PC-3 (cell line): Measurements from ENCODE around the gene RSPRY1. TPM values are rescaled to one million over a fixed set of nuclear protein-coding genes. Genes with fewer than 3 reads are reported as not detected.

ENCODE experiments used
- ATAC-seq: fragments of 200-7000 bp; cut with Tn5 transposase; 2 replicates; pipeline ENCODE4 v1.9.1; 2020; ENCODE audit warnings: mild to moderate bottlenecking, moderate library complexity
- BruUV-seq: library from RNA; stranded (reverse); fragments of 400-500 nt; replicated peaks from 2 replicates; lab custom pipeline; 2021; lab: Mats Ljungman, UMichigan
- CTCF ChIA-PET: fragments of 300-600 bp; sonication (Branson Sonifier 250); formaldehyde crosslinking; loops from one replicate; lab custom pipeline; 2022; ENCODE audit warnings: antibody characterized with exemption; lab: Charles Lee
- POLR2A ChIA-PET: fragments of 300-600 bp; sonication (Branson Sonifier 250); formaldehyde crosslinking; loops from one replicate; lab custom pipeline; 2022; ENCODE audit warnings: antibody characterized with exemption; ENCODE audit not compliant: unreplicated experiment; lab: Charles Lee
- DNase-seq: peaks from one replicate; pipeline ENCODE4 v3.0.0-alpha.2; 2015
- H2AFZ ChIP-seq: fragments of 300-600 bp; sonication (generic); 2 replicates; pipeline ENCODE4 v1.6.0; 2016; ENCODE audit warnings: antibody characterized with exemption, low read length
- H3F3A ChIP-seq: fragments of 300-600 bp; sonication (generic); one replicate; pipeline ENCODE4 v1.6.0; 2017; ENCODE audit warnings: antibody characterized with exemption, low read length, control low read depth, mild to moderate bottlenecking; ENCODE audit not compliant: unreplicated experiment
- H3K27ac ChIP-seq: fragments of 300-600 bp; sonication (generic); 2 replicates; pipeline ENCODE4 v1.5.1; 2016; ENCODE audit warnings: mild to moderate bottlenecking, low read length
- H3K27me3 ChIP-seq: fragments of 300-600 bp; sonication (generic); 2 replicates; pipeline ENCODE4 v1.6.1; 2016; ENCODE audit warnings: low read length, mixed read lengths
- H3K36me3 ChIP-seq: fragments of 300-600 bp; sonication (generic); 2 replicates; pipeline ENCODE4 v1.6.1; 2016; ENCODE audit warnings: low read depth, mixed run types, low read length, mixed read lengths
- H3K4me1 ChIP-seq: fragments of 300-600 bp; sonication (generic); 2 replicates; pipeline ENCODE4 v1.5.1; 2016; ENCODE audit warnings: low read length; ENCODE audit not compliant: insufficient read depth
- H3K4me2 ChIP-seq: fragments of 300-600 bp; sonication (generic); 2 replicates; pipeline ENCODE4 v1.6.0; 2016; ENCODE audit warnings: low read length
- H3K4me3 ChIP-seq: fragments of 300-600 bp; sonication (generic); 2 replicates; pipeline ENCODE4 v1.5.1; 2016; ENCODE audit warnings: mild to moderate bottlenecking, low read length, mixed read lengths
- H3K79me2 ChIP-seq: fragments of 300-600 bp; sonication (generic); 2 replicates; pipeline ENCODE4 v1.6.1; 2017; ENCODE audit warnings: low read length, mixed read lengths
- H3K9ac ChIP-seq: fragments of 300-600 bp; sonication (generic); 2 replicates; pipeline ENCODE4 v1.6.0; 2016; ENCODE audit warnings: mild to moderate bottlenecking, low read length
- H3K9me2 ChIP-seq: fragments of 300-600 bp; sonication (generic); replicated peaks from 2 replicates; pipeline ENCODE4 v1.6.1; 2016; ENCODE audit warnings: mixed run types, low read length, mixed read lengths
- H3K9me3 ChIP-seq: fragments of 300-600 bp; sonication (generic); 2 replicates; pipeline ENCODE4 v1.6.1; 2016; ENCODE audit warnings: low read length, mixed read lengths
- H4K20me1 ChIP-seq: fragments of 300-600 bp; sonication (generic); 2 replicates; pipeline ENCODE4 v1.6.1; 2016; ENCODE audit warnings: low read length, mixed read lengths
- CTCF ChIP-seq: fragments of 300-600 bp; sonication (generic); conservative IDR thresholded peaks from 2 replicates; pipeline ENCODE4 v1.5.1; 2017; ENCODE audit warnings: antibody characterized with exemption, low read depth, mild to moderate bottlenecking, low read length
- EZH2 ChIP-seq: fragments of 300-600 bp; sonication (generic); IDR thresholded peaks from one replicate; pipeline ENCODE4 v1.6.1; 2017; ENCODE audit warnings: antibody characterized with exemption, mild to moderate bottlenecking, low read length; ENCODE audit not compliant: unreplicated experiment
- EZH2phosphoT487 ChIP-seq: fragments of 300-600 bp; sonication (generic); IDR thresholded peaks from 2 replicates; pipeline ENCODE4 v1.6.1; 2018; ENCODE audit warnings: mild to moderate bottlenecking, antibody characterized with exemption, low read length, borderline replicate concordance
- intact Hi-C: fragments of 100-400 bp; cut with micrococcal nuclease; formaldehyde crosslinking; loops from 2 replicates; pipeline ENCODE4 v1.9.0; 2023
- total RNA-seq: library from RNA; depleted of rRNA; stranded (reverse); fragments of >200 nt; gene quantifications from 2 replicates; pipeline ENCODE4 v1.2.3, GENCODE V29; 2014

The RSPRY1 gene
- total RNA-seq, 1 experiment from 2014 or later: 17.5 TPM

DNA sequence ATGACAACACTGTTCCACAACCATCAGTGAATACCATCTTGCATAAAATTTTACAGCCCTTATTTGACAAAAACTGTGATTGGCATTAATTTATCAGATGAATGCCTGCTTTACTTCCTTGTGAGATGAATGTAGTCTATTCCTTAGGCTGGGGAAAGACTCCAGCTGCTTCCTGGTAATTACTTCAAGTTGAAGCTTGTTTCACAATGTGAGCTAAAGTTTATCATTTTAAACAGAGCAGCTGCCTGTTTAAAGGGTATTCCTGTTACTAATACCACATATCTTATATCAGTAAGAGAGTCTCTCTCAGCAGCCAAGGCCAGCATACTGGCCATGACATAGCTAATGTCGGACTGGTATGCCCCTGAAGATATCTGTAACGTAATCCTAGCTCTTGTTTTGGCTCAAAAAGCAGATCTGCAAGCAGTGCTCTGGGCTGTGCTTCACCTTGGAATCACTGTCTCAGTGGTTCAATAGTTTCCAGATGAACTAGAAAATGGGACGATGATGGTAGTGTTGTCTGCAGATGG, 45.8 kb downstream of the RSPRY1 start:
- no peaks in the 10 kb centered on the region for H3K79me2 ChIP-seq
- intact Hi-C loops: no loop called here
- H3K27ac ChIP-seq: no peak overlapping the region
- H4K20me1 ChIP-seq: no peaks in the 10 kb centered on the region
- no peak overlapping the region for H3K4me3 ChIP-seq
- no peaks in the 10 kb centered on the region for H3K4me1 ChIP-seq
- POLR2A ChIA-PET: no interaction called here
- no peak overlapping the region for H3K4me2 ChIP-seq
- H3K9ac ChIP-seq: no peak overlapping the region
- H3F3A ChIP-seq: no peaks in the 10 kb centered on the region
- DNase-seq (no peak), ATAC-seq (no peak)
- H2AFZ ChIP-seq: no peak overlapping the region
- BruUV-seq: no TSS peak
- TF ChIP-seq EZH2phosphoT487 (no peak), CTCF (no peak), EZH2 (no peak)
- peaks cover 40% of the 10 kb centered on the region for H3K36me3 ChIP-seq
- CTCF ChIA-PET: no interaction called here
- H3K9me2 ChIP-seq: no peaks in the 10 kb centered on the region
- H3K9me3 ChIP-seq: no peaks in the 10 kb centered on the region
- no peaks in the 10 kb centered on the region for H3K27me3 ChIP-seq

DNA sequence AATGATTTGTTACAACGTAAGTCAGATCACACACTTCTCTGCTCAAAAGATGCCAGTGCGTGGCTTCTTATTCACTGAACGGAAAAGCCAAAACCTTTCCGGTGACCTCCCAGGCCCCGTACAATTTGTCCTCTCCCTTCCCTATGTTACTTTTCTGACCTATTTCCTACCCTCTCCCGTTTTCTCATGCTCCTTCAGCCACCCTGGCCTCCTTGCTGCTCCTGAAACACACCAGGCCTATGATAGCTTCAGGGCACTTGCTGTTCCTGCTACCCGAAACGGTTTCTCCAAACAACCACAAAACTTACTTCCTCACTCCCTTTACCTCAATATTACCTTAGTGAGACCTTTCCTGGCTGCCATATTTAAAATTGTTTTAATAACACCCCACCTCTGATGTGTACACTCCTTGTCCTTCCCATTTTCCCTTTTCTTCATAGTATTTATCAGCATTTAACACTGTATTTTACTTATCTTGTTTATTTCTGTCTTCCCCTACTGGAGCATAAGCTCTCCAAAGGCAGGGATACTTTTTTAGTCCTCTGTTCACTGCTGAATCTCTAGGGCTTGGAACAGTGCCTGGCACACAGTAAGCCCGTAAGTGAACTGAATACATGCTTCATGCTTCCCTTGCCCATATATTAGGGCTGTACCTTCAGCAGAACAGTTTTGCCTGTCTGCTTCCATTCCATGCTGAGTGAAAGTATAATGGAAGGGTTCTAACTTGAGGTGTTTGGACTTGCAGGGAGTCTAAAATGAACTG, 48.0 kb downstream of the RSPRY1 start:
- no peak overlapping the region for H3K27ac ChIP-seq
- no peak overlapping the region for H3K4me3 ChIP-seq
- H3K36me3 ChIP-seq: peaks cover 39% of the 10 kb centered on the region
- no peaks in the 10 kb centered on the region for H3K9me2 ChIP-seq
- H3K4me2 ChIP-seq: no peak overlapping the region
- H3F3A ChIP-seq: no peaks in the 10 kb centered on the region
- H3K4me1 ChIP-seq: no peaks in the 10 kb centered on the region; the same call in 1 of the 2 replicates
- no peak for TF ChIP-seq EZH2phosphoT487
- no peak for TF ChIP-seq CTCF
- TF ChIP-seq EZH2: no peak
- DNase-seq (no peak), ATAC-seq (no peak)
- BruUV-seq: no TSS peak
- intact Hi-C loops: no loop called here
- no peaks in the 10 kb centered on the region for H3K79me2 ChIP-seq
- no peaks in the 10 kb centered on the region for H4K20me1 ChIP-seq
- H3K27me3 ChIP-seq: no peaks in the 10 kb centered on the region
- no peaks in the 10 kb centered on the region for H3K9me3 ChIP-seq
- POLR2A ChIA-PET: no interaction called here
- H3K9ac ChIP-seq: no peak overlapping the region
- CTCF ChIA-PET: no interaction called here
- no peak overlapping the region for H2AFZ ChIP-seq

DNA sequence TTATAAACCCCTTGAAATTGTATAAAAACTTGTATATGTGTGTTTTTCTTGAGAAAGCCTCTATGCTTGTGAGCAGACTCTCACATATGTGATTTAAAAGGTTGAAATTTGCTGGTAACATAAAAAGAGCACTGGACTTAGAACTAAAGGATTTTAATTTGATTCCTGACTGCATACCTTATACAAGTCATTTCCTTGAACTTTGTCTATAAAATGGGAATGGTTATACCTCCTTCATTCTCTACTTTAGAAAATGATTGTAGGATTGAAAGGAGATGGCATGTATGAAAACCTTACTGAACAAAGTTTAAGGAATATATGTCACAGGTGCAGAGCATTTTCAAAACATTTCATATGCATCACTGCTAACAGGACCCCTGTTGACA, 48.6 kb downstream of the RSPRY1 start:
- no peaks in the 10 kb centered on the region for H3F3A ChIP-seq
- no peak overlapping the region for H2AFZ ChIP-seq
- ChIA-PET POLR2A (no interaction called here), CTCF (no interaction called here)
- DNase-seq (no peak), ATAC-seq (no peak)
- H3K4me3 ChIP-seq: no peak overlapping the region
- no peak overlapping the region for H3K27ac ChIP-seq
- BruUV-seq: no TSS peak
- no peaks in the 10 kb centered on the region for H4K20me1 ChIP-seq
- H3K4me2 ChIP-seq: no peak overlapping the region
- no peaks in the 10 kb centered on the region for H3K9me3 ChIP-seq
- intact Hi-C loops: no loop called here
- TF ChIP-seq EZH2: no peak
- no peak for TF ChIP-seq CTCF
- TF ChIP-seq EZH2phosphoT487: no peak
- no peaks in the 10 kb centered on the region for H3K9me2 ChIP-seq
- no peaks in the 10 kb centered on the region; the same call in 1 of the 2 replicates for H3K4me1 ChIP-seq
- H3K27me3 ChIP-seq: no peaks in the 10 kb centered on the region
- no peak overlapping the region for H3K9ac ChIP-seq
- H3K36me3 ChIP-seq: peaks cover 40% of the 10 kb centered on the region
- no peaks in the 10 kb centered on the region for H3K79me2 ChIP-seq
